CD4-positive, alpha-beta T cell (primary cell): ENCODE results near the gene TMPRSS3. TPM values are rescaled to one million over a fixed set of nuclear protein-coding genes. Genes with fewer than 3 reads are reported as not detected.

Experiments used
- ATAC-seq: fragments of 200-7000 bp; cut with Tn5 transposase; one replicate; pipeline ENCODE4 v1.10.0; 2022; ENCODE audit warnings: mild to moderate bottlenecking; ENCODE audit not compliant: poor library complexity
- CTCF ChIA-PET: fragments of 350-600 bp; sonication (Branson Sonifier 250); formaldehyde crosslinking; loops from one replicate; lab custom pipeline; 2021; ENCODE audit warnings: antibody characterized with exemption, inconsistent platforms; lab: Charles Lee
- POLR2A ChIA-PET: fragments of 350-600 bp; sonication (Branson Sonifier 250); formaldehyde crosslinking; loops from one replicate; lab custom pipeline; 2021; ENCODE audit warnings: antibody characterized with exemption, inconsistent platforms; lab: Charles Lee
- DNase-seq, 14 experiments: peaks; one replicate each; pipeline ENCODE4 v3.0.0-alpha.2; 2013 to 2020; ENCODE audit warnings: mixed read lengths in 2 of 14
- H3K27ac ChIP-seq, 2 donors: one replicate each; pipeline versions ENCODE4 v1.5.1 to v1.7.0; 2013; ENCODE audit warnings: low read length in 2 of 2, low read depth in 1 of 2, mild to moderate bottlenecking in 1 of 2
- H3K27me3 ChIP-seq, 2 experiments: 1 replicate in 1 of 2; 2 replicates in 1 of 2; pipeline versions ENCODE4 v1.6.1 to v1.7.0; 2013; ENCODE audit warnings: low read length in 2 of 2, control low read depth in 1 of 2, mild to moderate bottlenecking in 1 of 2, moderate library complexity in 1 of 2; ENCODE audit not compliant: insufficient read depth in 2 of 2, control insufficient read depth in 1 of 2
- H3K36me3 ChIP-seq: one replicate; pipeline ENCODE4 v1.6.1; 2013; ENCODE audit warnings: low read length, control low read depth; ENCODE audit not compliant: insufficient read depth
- H3K4me1 ChIP-seq: one replicate; pipeline ENCODE4 v1.6.1; 2013; ENCODE audit warnings: low read length, control low read depth; ENCODE audit not compliant: insufficient read depth
- H3K4me3 ChIP-seq: one replicate; pipeline ENCODE4 v1.5.1; 2013; ENCODE audit warnings: mild to moderate bottlenecking, low read length, moderate library complexity
- H3K9me3 ChIP-seq, 2 experiments: 1 replicate in 1 of 2; 2 replicates in 1 of 2; pipeline versions ENCODE4 v1.6.1 to v1.7.0; 2013; ENCODE audit warnings: low read length in 2 of 2, mild to moderate bottlenecking in 2 of 2, control low read depth in 1 of 2, moderate library complexity in 1 of 2; ENCODE audit not compliant: control insufficient read depth in 1 of 2, insufficient read depth in 1 of 2
- H3K27ac Mint-ChIP-seq: one replicate; pipeline ENCODE4 v1.8.0; 2020; ENCODE audit warnings: mixed read lengths
- H3K27me3 Mint-ChIP-seq: one replicate; pipeline ENCODE4 v1.8.0; 2021; ENCODE audit warnings: mixed read lengths
- H3K36me3 Mint-ChIP-seq: one replicate; pipeline ENCODE4 v1.8.0; 2021; ENCODE audit warnings: low read depth, mixed read lengths
- H3K4me1 Mint-ChIP-seq: one replicate; pipeline ENCODE4 v1.8.0; 2021; ENCODE audit warnings: low read depth, mixed read lengths
- H3K4me3 Mint-ChIP-seq: one replicate; pipeline ENCODE4 v1.8.0; 2020; ENCODE audit warnings: mild to moderate bottlenecking, mixed read lengths
- H3K9me3 Mint-ChIP-seq: one replicate; pipeline ENCODE4 v1.8.0; 2020; ENCODE audit warnings: mixed read lengths
- CTCF ChIP-seq: fragments of 200-600 bp; IDR thresholded peaks from one replicate; pipeline ENCODE4 v1.8.0; 2022; ENCODE audit warnings: antibody characterized with exemption, mild to moderate bottlenecking
- intact Hi-C, 2 experiments: fragments of 100-400 bp; cut with DNase I in 1 of 2; cut with micrococcal nuclease in 1 of 2; formaldehyde crosslinking; loops; one replicate each; pipeline versions ENCODE4 v1.15.1 to v1.9.0; 2023 to 2025; cut with DNase I, micrococcal nuclease
- total RNA-seq, 174 experiments: library from RNA in 2 of 174; stranded (reverse) in 2 of 174; gene quantifications; one replicate each; pipeline ENCODE4 v1.2.3 and lab custom pipeline; 2021 to 2026

TMPRSS3 gene
- total RNA-seq, 2 experiments from 2014 or later: 1.5 TPM

GRCh38 chr21:42412636-42412933 is 16.7 kb upstream of the TMPRSS3 start:
- peaks cover 66% of the 10 kb centered on the region for H3K4me1 Mint-ChIP-seq
- no peak overlapping the region for H3K4me3 Mint-ChIP-seq
- no peak overlapping the region for H3K27ac Mint-ChIP-seq
- TF ChIP-seq CTCF: no peak
- Histone ChIP-seq H3K9me3 (no peaks in the 10 kb centered on the region), H3K27me3 (no peaks in the 10 kb centered on the region), H3K27ac (peak overlapping the region; percentile 5 to 95), H3K4me1 (peaks cover 90% of the 10 kb centered on the region), H3K36me3 (peaks cover 93% of the 10 kb centered on the region), H3K4me3 (no peak overlapping the region)
- H3K36me3 Mint-ChIP-seq: peaks cover 9% of the 10 kb centered on the region
- intact Hi-C loops: loop anchor here in 1 of 2 experiments (10.0 kb wide), 1 partner anchor 178 kb away; no protein-coding TSS in a partner anchor
- H3K9me3 Mint-ChIP-seq: no peaks in the 10 kb centered on the region
- DNase-seq (peak in 1 of 14 experiments; percentile 44), ATAC-seq (no peak)
- H3K27me3 Mint-ChIP-seq: no peaks in the 10 kb centered on the region
- POLR2A ChIA-PET: interaction anchor here (1.5 kb wide), 1 partner anchor 14 kb away, joined by 4 read pairs; no protein-coding TSS in a partner anchor
- CTCF ChIA-PET: no interaction called here

GRCh38 chr21:42411891-42412635 is 16.2 kb upstream of the TMPRSS3 start:
- TF ChIP-seq CTCF: no peak
- Mint-ChIP-seq H3K27ac (no peak overlapping the region), H3K27me3 (no peaks in the 10 kb centered on the region), H3K36me3 (peaks cover 15% of the 10 kb centered on the region), H3K4me3 (no peak overlapping the region), H3K9me3 (no peaks in the 10 kb centered on the region), H3K4me1 (peaks cover 68% of the 10 kb centered on the region)
- intact Hi-C loops: loop anchor here in 1 of 2 experiments (10.0 kb wide), 1 partner anchor 177 kb away; no protein-coding TSS in a partner anchor
- H3K36me3 ChIP-seq: peaks cover 94% of the 10 kb centered on the region
- peak overlapping the region; percentile 5 to 95 for H3K27ac ChIP-seq
- ChIA-PET CTCF (interaction anchor here (0.7 to 1.4 kb wide), 2 partner anchors 12 to 116 kb away, joined by 3 to 4 read pairs; no protein-coding TSS in a partner anchor), POLR2A (interaction anchor here (1.5 to 4.3 kb wide), 2 partner anchors 13 to 14 kb away, joined by 4 to 13 read pairs; no protein-coding TSS in a partner anchor)
- no peaks in the 10 kb centered on the region for H3K9me3 ChIP-seq
- no peak overlapping the region for H3K4me3 ChIP-seq
- peaks cover 91% of the 10 kb centered on the region for H3K4me1 ChIP-seq
- H3K27me3 ChIP-seq: no peaks in the 10 kb centered on the region
- ATAC-seq: no peak
- DNase-seq: no peak

- Mint-ChIP-seq H3K9me3 (no peaks in the 10 kb centered on the region), H3K4me3 (no peak overlapping the region), H3K36me3 (peaks cover 22% of the 10 kb centered on the region), H3K27ac (no peak overlapping the region), H3K27me3 (no peaks in the 10 kb centered on the region), H3K4me1 (peaks cover 74% of the 10 kb centered on the region)
- H3K36me3 ChIP-seq: peaks cover 92% of the 10 kb centered on the region
- no peak overlapping the region for H3K4me3 ChIP-seq
- no peak for TF ChIP-seq CTCF
- ChIA-PET POLR2A (interaction anchor here (4.3 kb wide), 1 partner anchor 14 kb away, joined by 13 read pairs; no protein-coding TSS in a partner anchor), CTCF (interaction anchor here (0.7 to 1.4 kb wide), 2 partner anchors 11 to 117 kb away, joined by 3 to 4 read pairs; no protein-coding TSS in a partner anchor)
- DNase-seq (peak in 4 of 14 experiments; percentile 30 to 56 (median 44)), ATAC-seq (no peak)
- intact Hi-C loops: loop anchor here in 1 of 2 experiments (10.0 kb wide), 1 partner anchor 177 kb away; no protein-coding TSS in a partner anchor
- peak overlapping the region in 1 of 2 donors; percentile 5 for H3K27ac ChIP-seq
- no peaks in the 10 kb centered on the region for H3K9me3 ChIP-seq
- H3K27me3 ChIP-seq: no peaks in the 10 kb centered on the region
- peaks cover 91% of the 10 kb centered on the region for H3K4me1 ChIP-seq
These were observed 15.5 kb upstream of the TMPRSS3 start for GRCh38 chr21:42411197-42411869.
